Effector CD8-positive, alpha-beta T cell (primary cell): ENCODE results near the gene OR9A2.

ENCODE experiments used
- DNase-seq: peaks from one replicate; lab custom pipeline; 2025; lab: John Stamatoyannopoulos, UW
- total RNA-seq, 4 experiments: gene quantifications; one replicate each; lab custom pipeline; 2026; lab: John Stamatoyannopoulos, UW

OR9A2 gene
- 0 reads per million in 4 experiments for total RNA-seq

DNA sequence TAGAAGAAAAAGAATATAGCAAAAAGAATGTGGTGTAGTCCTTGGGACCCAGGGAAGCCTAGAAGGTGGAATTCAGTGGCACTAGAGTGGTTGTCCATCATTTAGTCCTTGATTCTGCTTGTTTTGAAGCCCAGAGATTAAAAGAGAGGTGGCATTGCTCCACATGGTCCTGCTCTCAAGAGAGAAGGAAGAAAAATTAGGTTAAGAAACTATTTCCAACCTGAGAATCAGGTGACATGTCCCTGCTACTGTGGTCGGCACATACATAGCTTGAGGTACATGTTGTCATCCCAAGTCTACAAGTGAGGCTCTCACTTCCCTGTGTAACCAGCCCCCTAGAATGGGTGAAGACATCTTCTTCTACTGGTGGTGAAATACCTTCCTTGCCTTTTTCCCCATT is at the start of gene OR9A2:
Gene OR9A2 (minus strand): TSS at position 101 of the 400 bp plus-strand sequence. CDS start 0 bp downstream, at position 101.
- no peak for DNase-seq

- no peak for DNase-seq
Observed at GRCh38 chr7:143074141-143074540, 47.2 kb upstream of the OR9A2 start.

- DNase-seq = no peak
Observed at GRCh38 chr7:143073556-143073955, 46.6 kb upstream of the OR9A2 start.

DNA sequence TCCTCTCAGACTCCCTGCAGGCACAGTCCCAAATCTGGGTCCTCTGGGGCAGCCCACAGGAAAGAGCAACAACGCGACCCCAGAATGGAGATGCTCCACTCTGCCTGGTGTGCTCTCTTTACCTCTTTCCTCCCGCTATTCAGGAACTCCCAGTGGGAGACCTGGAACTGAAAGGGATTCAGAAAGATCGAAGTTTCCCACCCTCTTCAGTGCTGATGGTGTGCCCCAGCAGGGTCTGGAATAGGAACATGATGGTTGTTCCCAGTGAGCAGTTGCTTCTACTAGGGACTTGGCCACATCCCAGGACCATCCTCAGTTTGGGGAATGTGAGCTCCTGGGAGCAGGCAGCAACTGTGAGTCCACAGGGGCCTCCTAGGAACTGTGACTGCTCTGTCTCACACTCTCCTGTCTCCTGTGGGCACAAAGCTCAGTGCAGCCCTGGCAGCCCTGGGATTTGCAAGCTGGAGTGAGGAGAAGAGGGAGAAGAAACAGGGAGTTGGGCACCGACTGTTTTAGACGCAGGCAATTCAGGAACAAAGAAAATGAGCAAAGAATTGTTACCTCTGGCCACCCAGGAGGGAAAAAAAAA is 43.1 kb upstream of the OR9A2 start:
- no peak for DNase-seq

- DNase-seq = no peak
Observed at GRCh38 chr7:143068446-143068845, 41.5 kb upstream of the OR9A2 start.

- DNase-seq = no peak
Observed at GRCh38 chr7:143063741-143064140, 36.8 kb upstream of the OR9A2 start.

GRCh38 chr7:143055754-143056153 is 28.8 kb upstream of the OR9A2 start:
- DNase-seq = no peak

- no peak for DNase-seq
Observed at GRCh38 chr7:143054621-143055020, 27.7 kb upstream of the OR9A2 start.

DNA sequence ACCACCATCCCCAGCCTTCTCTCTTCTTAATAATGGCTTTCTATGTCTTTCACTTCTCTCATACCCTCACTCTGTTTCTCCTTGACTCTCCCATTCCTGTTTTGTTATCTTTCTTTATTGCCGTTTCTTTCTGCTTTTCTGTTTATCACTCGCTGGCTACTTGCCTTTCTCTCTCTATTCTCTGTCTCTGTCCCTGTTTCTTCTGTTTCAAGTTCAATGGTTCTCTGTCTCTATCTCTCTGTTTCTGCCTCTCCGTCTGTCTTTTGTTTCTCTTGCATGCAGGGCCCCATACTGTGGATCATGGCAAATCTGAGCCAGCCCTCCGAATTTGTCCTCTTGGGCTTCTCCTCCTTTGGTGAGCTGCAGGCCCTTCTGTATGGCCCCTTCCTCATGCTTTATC is 25.1 kb upstream of the OR9A2 start, which contains the start of gene OR6V1:
Gene OR6V1 (plus strand): TSS at position 301 of the 400 bp plus-strand sequence. CDS start 0 bp downstream, at position 301.
- DNase-seq = no peak

GRCh38 chr7:143050931-143051330 is 24.0 kb upstream of the OR9A2 start:
- no peak for DNase-seq

- no peak for DNase-seq
Observed at GRCh38 chr7:143049362-143049761, 22.4 kb upstream of the OR9A2 start.

DNA sequence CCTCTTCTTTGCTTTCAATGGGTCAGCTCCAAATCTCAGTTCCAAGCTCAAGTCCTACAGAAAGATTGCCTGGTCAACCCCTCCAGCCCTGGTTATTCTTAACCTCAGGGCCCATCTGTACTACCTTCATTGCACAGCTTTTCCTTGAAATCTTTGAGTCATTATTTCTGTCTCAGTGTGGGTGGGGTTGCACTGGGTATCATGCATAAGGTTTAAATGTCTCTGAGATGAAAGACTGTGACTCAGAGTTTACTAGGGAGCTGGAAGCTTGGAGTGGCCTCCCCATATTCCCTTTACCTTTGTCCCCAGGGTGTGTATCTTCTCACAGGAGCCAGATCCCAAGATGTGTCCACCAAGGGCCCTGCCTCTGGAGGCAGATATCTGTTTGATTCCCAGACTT is 21.9 kb upstream of the OR9A2 start:
- no peak for DNase-seq

DNA sequence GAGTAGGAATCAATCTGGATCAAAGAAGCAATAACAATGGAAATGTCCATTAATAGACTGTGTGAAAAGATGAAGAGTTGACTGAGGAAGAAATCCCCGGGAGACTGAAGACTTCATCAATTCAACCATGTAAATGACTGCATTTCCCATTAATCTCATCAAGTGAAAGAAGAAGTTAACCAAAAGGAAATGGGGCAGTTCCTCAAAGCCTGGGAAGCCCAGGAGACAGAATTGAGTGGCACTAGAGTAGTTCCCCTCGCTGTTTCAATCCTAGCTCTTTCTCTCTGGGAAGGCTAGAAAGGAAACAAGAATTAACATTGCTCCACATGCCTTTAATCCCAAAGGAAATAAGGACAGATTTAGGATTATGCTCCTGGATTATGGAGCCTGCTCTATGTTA is 20.4 kb upstream of the OR9A2 start:
- DNase-seq = no peak

DNA sequence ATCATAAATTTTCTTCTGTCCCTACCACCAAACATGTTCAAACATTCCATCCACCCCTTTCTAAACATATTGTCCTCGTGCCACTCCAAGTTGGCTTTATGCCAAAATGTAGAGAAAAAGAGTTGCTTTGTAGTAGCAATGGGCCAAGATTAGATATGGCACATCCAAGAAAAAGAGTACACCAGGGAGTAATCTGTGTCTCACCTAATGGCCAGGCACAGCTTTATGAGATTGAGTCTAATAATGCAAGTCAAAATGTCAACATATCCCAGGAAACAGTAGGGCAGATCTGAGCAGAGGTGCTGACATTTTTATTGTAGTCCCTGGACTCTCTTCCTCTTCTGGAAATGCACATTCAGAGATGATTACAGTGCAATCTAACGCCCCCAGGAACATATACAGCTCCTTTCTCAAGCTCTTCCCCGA is 19.5 kb upstream of the OR9A2 start:
- DNase-seq = no peak

DNA sequence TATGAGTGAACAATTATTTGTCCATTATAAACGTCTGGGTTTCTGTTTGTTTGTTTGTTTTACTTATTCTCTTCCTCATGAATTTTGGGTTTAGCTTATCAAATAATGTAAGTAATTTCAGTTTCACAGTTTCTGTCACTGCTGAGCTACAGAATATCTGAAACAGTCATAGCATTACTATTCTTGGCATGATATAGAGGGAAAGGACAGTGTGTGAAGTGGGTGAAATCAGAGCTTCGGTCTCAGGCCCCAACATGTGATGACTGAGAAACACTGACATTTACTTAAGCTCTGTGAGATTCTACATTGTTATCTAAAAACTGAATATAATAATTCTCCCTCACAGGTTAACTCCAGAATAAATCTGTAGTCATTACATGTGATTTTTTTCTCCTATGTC is 16.5 kb upstream of the OR9A2 start:
- no peak for DNase-seq

DNA sequence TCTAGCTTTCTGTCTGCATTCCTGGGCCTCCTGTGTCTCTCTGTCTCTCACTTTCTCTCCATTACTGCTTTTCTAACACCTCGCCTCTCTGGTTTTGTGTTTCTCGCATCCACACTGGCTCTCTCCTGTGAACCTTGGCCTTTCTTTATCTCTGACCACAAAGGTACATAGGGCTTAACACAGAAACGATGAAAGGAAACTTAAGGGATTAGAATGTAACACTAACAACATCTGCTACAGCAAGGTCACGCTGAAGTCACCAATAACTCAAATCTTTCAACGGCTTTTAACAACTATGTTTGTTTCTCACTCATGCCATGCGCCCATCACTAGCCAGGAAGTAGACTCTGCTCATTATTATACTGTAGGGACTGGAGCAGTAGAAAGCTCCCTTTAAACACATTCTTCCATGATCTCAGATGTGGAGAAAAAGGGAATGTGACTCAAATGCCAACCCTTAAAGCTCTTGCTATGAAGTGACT is 15.9 kb upstream of the OR9A2 start:
- no peak for DNase-seq

DNA sequence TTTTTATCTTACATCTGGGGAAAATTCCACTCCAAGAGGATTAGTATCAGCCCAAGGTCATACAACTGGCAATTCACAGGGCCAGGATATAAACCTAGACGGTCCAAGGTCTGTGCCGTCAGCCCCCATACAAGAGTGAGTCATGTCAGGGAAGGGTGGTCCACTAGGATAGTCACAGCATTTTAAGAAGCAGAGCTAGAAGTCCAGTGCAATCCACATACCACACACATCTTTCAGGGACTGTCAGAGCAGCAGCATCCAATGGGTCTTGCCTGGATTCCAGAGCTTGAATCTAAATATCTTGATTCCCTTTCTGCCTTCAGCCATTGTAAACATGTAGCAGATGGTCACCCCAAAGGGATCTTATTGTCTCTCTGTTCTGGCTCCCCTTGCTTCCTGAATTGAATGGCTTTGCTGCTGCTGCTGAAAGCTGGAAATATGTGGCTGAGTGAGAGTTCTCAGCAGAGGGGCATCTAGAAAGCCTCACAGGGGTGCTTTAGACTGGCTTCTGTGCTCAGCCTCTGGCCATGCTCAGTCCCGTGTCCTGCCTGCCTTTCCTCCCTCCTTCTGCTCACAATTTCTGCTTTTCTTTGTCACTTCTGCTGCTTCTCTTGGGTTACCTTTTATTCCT is 15.3 kb upstream of the OR9A2 start:
- no peak for DNase-seq

- DNase-seq = no peak
Observed at GRCh38 chr7:143041346-143041745, 14.4 kb upstream of the OR9A2 start.

- no peak for DNase-seq
Observed at GRCh38 chr7:143040209-143040715, 13.3 kb upstream of the OR9A2 start.

- DNase-seq = no peak
Observed at GRCh38 chr7:143038635-143039034, 11.7 kb upstream of the OR9A2 start.

GRCh38 chr7:143027683-143028082 is 751 bp upstream of the OR9A2 start:
- no peak for DNase-seq

DNA sequence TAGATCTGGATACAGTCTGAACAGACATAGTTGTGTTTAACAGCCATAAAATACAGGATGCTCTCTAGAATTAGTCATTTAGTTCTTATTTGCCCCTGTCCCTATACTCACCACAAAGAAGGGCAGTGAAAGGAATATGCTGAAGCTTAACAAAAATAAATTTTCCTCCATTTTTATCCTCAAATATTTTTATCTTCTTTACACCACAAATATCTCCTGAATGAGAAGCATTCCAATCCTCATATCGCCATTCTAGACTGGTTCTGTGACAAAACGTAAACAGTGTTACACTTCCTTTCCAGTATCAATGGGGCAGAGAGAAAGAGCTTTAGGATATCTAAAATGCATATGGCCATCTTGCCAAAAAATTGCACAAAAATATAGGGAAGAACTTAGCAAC is 1.6 kb downstream of the OR9A2 start:
- no peak for DNase-seq

- DNase-seq = no peak
Observed at GRCh38 chr7:143023047-143023446, 3.9 kb downstream of the OR9A2 start.
